H9 (cell line): ENCODE measurements around the gene ROR1. TPM values are rescaled to one million over a fixed set of nuclear protein-coding genes. Genes with fewer than 3 reads are reported as not detected.
A peak's percentile ranks its signal among the peaks of the same experiment; 100 is the strongest.

ENCODE experiments used
- DNase-seq: peaks from one replicate; pipeline ENCODE4 v3.0.0-alpha.2; 2017
- H2AFZ ChIP-seq: one replicate; pipeline ENCODE4 v1.6.1; 2013; ENCODE audit warnings: mild to moderate bottlenecking, low read length, control low read depth, moderate library complexity
- H2AK5ac ChIP-seq: 2 replicates; pipeline ENCODE4 v1.6.1; 2013; ENCODE audit warnings: low read length, control low read depth, mixed read lengths; ENCODE audit not compliant: insufficient read length
- H2BK120ac ChIP-seq: one replicate; pipeline ENCODE4 v1.6.1; 2013; ENCODE audit warnings: low read depth, mild to moderate bottlenecking, low read length, control low read depth, inconsistent platforms; ENCODE audit not compliant: poor library complexity, severe bottlenecking
- H2BK12ac ChIP-seq: 2 replicates; pipeline ENCODE4 v1.6.1; 2013; ENCODE audit warnings: low read length, control low read depth, mixed read lengths, low read depth; ENCODE audit not compliant: insufficient read length
- H2BK15ac ChIP-seq: 2 replicates; pipeline ENCODE4 v1.6.1; 2013; ENCODE audit warnings: low read depth, low read length, control low read depth
- H2BK20ac ChIP-seq: one replicate; pipeline ENCODE4 v1.6.1; 2013; ENCODE audit warnings: low read depth, mild to moderate bottlenecking, low read length, control low read depth, inconsistent platforms; ENCODE audit not compliant: poor library complexity, severe bottlenecking
- H2BK5ac ChIP-seq: 2 replicates; pipeline ENCODE4 v1.6.1; 2013; ENCODE audit warnings: low read length, control low read depth, mixed read lengths; ENCODE audit not compliant: insufficient read length
- H3K14ac ChIP-seq: 2 replicates; pipeline ENCODE4 v1.6.1; 2013; ENCODE audit warnings: low read length, control low read depth; ENCODE audit not compliant: insufficient read depth
- H3K18ac ChIP-seq: 2 replicates; pipeline ENCODE4 v1.6.1; 2013; ENCODE audit warnings: low read depth, mild to moderate bottlenecking, mixed read lengths, low read length, control low read depth; ENCODE audit not compliant: insufficient read length
- H3K23ac ChIP-seq: 2 replicates; pipeline ENCODE4 v1.6.1; 2013; ENCODE audit warnings: low read length, control low read depth, mixed read lengths, low read depth; ENCODE audit not compliant: insufficient read length
- H3K23me2 ChIP-seq: 2 replicates; pipeline ENCODE4 v1.6.1; 2013; ENCODE audit warnings: low read depth, mild to moderate bottlenecking, mixed read lengths, low read length, control low read depth; ENCODE audit not compliant: insufficient read length, poor library complexity, severe bottlenecking
- H3K27ac ChIP-seq: 2 replicates; pipeline ENCODE4 v1.5.1; 2013; ENCODE audit warnings: low read length, control low read depth, mixed read lengths, low read depth; ENCODE audit not compliant: insufficient read length
- H3K27me3 ChIP-seq: 2 replicates; pipeline ENCODE4 v1.6.1; 2013; ENCODE audit warnings: low read length, control low read depth, inconsistent platforms; ENCODE audit not compliant: insufficient read depth
- H3K4ac ChIP-seq: 2 replicates; pipeline ENCODE4 v1.6.1; 2013; ENCODE audit warnings: low read depth, mild to moderate bottlenecking, control low read depth, inconsistent platforms, low read length, moderate library complexity
- H3K4me1 ChIP-seq: 2 replicates; pipeline ENCODE4 v1.6.1; 2013; ENCODE audit warnings: low read length, control low read depth, inconsistent platforms; ENCODE audit not compliant: insufficient read depth
- H3K4me2 ChIP-seq: 2 replicates; pipeline ENCODE4 v1.6.1; 2013; ENCODE audit warnings: low read length, control low read depth, mixed read lengths; ENCODE audit not compliant: insufficient read length, insufficient read depth
- H3K56ac ChIP-seq: 2 replicates; pipeline ENCODE4 v1.6.1; 2013; ENCODE audit warnings: low read depth, mild to moderate bottlenecking, mixed read lengths, low read length, control low read depth; ENCODE audit not compliant: insufficient read length
- H3K79me1 ChIP-seq: 2 replicates; pipeline ENCODE4 v1.6.1; 2013; ENCODE audit warnings: low read depth, mild to moderate bottlenecking, moderate library complexity, low read length, control low read depth, inconsistent platforms; ENCODE audit not compliant: insufficient read depth, poor library complexity, severe bottlenecking
- H3K79me2 ChIP-seq: 2 replicates; pipeline ENCODE4 v1.6.1; 2013; ENCODE audit warnings: low read length, control low read depth, inconsistent platforms; ENCODE audit not compliant: insufficient read depth
- H3K9ac ChIP-seq: 2 replicates; pipeline ENCODE4 v1.6.1; 2013; ENCODE audit warnings: low read length, control low read depth, mixed read lengths; ENCODE audit not compliant: insufficient read length; ENCODE audit errors: extremely low read depth
- H3K9me3 ChIP-seq: one replicate; pipeline ENCODE4 v1.6.1; 2013; ENCODE audit warnings: low read depth, low read length, inconsistent platforms; ENCODE audit not compliant: control insufficient read depth
- H3T11ph ChIP-seq: one replicate; pipeline ENCODE4 v1.6.1; 2013; ENCODE audit warnings: mild to moderate bottlenecking, low read length, control low read depth, inconsistent platforms
- H4K20me1 ChIP-seq: one replicate; pipeline ENCODE4 v1.6.1; 2013; ENCODE audit not compliant: control insufficient read depth, insufficient read length, insufficient read depth
- H4K5ac ChIP-seq: 2 replicates; pipeline ENCODE4 v1.6.1; 2013; ENCODE audit warnings: low read depth, mild to moderate bottlenecking, mixed read lengths, low read length, control low read depth; ENCODE audit not compliant: insufficient read length
- H4K8ac ChIP-seq: replicated peaks from 2 replicates; pipeline ENCODE4 v1.6.1; 2013; ENCODE audit warnings: low read length, control low read depth, mixed read lengths, low read depth; ENCODE audit not compliant: insufficient read length
- H4K91ac ChIP-seq: 2 replicates; pipeline ENCODE4 v1.6.1; 2013; ENCODE audit warnings: low read depth, mild to moderate bottlenecking, moderate library complexity, mixed read lengths, low read length, control low read depth; ENCODE audit not compliant: insufficient read length
- H3K27ac Mint-ChIP-seq, 3 experiments: 2 replicates in 2 of 3; 3 replicates in 1 of 3; pipeline ENCODE4 v1.8.0; 2020 to 2021; ENCODE audit warnings: mixed read lengths in 3 of 3, mild to moderate bottlenecking in 1 of 3, moderate library complexity in 1 of 3
- H3K27me3 Mint-ChIP-seq: 2 replicates; pipeline ENCODE4 v1.8.0; 2021; ENCODE audit warnings: low read depth, mild to moderate bottlenecking, moderate library complexity, mixed read lengths
- H3K36me3 Mint-ChIP-seq, 3 experiments: 2 replicates in 2 of 3; 3 replicates in 1 of 3; pipeline ENCODE4 v1.8.0; 2020 to 2021; ENCODE audit warnings: low read depth in 3 of 3, mixed read lengths in 3 of 3; ENCODE audit not compliant: insufficient read depth in 1 of 3
- H3K4me1 Mint-ChIP-seq, 2 experiments: 2 replicates each; pipeline ENCODE4 v1.8.0; 2020; ENCODE audit warnings: mixed read lengths in 2 of 2
- H3K4me3 Mint-ChIP-seq, 2 experiments: 2 replicates in 1 of 2; 3 replicates in 1 of 2; pipeline ENCODE4 v1.8.0; 2020 to 2021; ENCODE audit warnings: mild to moderate bottlenecking in 2 of 2, mixed read lengths in 2 of 2, moderate library complexity in 1 of 2
- H3K9me3 Mint-ChIP-seq, 2 experiments: 2 replicates in 1 of 2; 3 replicates in 1 of 2; pipeline ENCODE4 v1.8.0; 2020; ENCODE audit warnings: mild to moderate bottlenecking in 2 of 2, mixed read lengths in 2 of 2, moderate library complexity in 1 of 2
- CTCF ChIP-seq: fragments of 200-600 bp; sonication (generic); conservative IDR thresholded peaks from 3 replicates; pipeline ENCODE4 v1.8.0; 2021; ENCODE audit warnings: antibody characterized with exemption, mild to moderate bottlenecking
- WGBS: extraction: QIAGEN DNeasy Blood & Tissue Kit; methylation state at CpG from one replicate; pipeline ENCODE4 v1.1.7; 2013; ENCODE audit warnings: missing lambda C conversion rate, low lambda C conversion rate, mixed read lengths; ENCODE audit not compliant: insufficient read length; ENCODE audit errors: extremely low coverage; 5-methylcytosine and 5-hydroxymethylcytosine counted together
- total RNA-seq: library from RNA; stranded (reverse); gene quantifications from 2 replicates; pipeline ENCODE4 v1.2.1, GENCODE V29; 2021

Gene ROR1
- total RNA-seq, 1 experiment from 2014 or later, result 75.9 TPM

DNA sequence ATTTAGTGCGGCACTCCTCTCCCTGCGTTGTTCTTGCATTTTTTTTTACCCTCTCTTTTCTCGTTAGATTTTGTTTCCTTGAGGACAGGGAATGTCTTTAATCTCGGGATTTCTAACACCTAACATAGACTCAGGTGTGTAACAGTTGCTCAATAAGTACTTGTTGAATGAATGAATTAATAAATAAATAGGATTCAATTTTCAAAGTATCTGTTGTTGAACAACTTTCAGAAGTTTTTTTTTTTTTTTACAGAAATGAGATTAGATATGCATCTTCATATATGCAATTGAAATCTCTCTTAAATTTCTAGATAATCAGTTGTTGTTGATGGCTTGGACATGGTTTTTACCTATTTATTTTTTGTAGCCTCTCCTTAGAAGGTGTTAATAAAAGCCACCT, 83.1 kb downstream of the ROR1 start:
- DNase-seq, result no peak
- H3K27me3 Mint-ChIP-seq, result no peaks in the 10 kb centered on the region
- H3K27ac Mint-ChIP-seq, result peak overlapping the region in 1 of 3 experiments; percentile 84; a peak in 2 of 7 replicates
- Histone ChIP-seq H2BK20ac (no peak overlapping the region), H3K27me3 (no peaks in the 10 kb centered on the region), H3K79me1 (peaks cover 12% of the 10 kb centered on the region), H3T11ph (no peak overlapping the region), H4K8ac (no peak overlapping the region), H2BK15ac (no peak overlapping the region), H3K9ac (no peak overlapping the region), H3K4me2 (no peak overlapping the region), H4K91ac (no peak overlapping the region), H3K23ac (no peak overlapping the region), H3K27ac (no peak overlapping the region), H3K56ac (no peak overlapping the region), H2BK12ac (no peak overlapping the region), H4K20me1 (no peaks in the 10 kb centered on the region), H4K5ac (no peak overlapping the region), H3K23me2 (no peaks in the 10 kb centered on the region), H3K4me1 (peaks cover 8% of the 10 kb centered on the region), H3K14ac (no peak overlapping the region), H2AFZ (no peak overlapping the region), H3K18ac (no peak overlapping the region), H3K9me3 (no peaks in the 10 kb centered on the region), H2AK5ac (no peak overlapping the region), H2BK120ac (no peak overlapping the region), H2BK5ac (no peak overlapping the region), H3K4ac (no peak overlapping the region), H3K79me2 (peaks cover 20% of the 10 kb centered on the region; the same call in 1 of the 2 replicates)
- no peak for TF ChIP-seq CTCF
- no peaks in the 10 kb centered on the region for H3K9me3 Mint-ChIP-seq
- no CpG with 5 or more reads among the region's 4 CpGs for WGBS
- peaks cover 3 to 13% (median 6%) of the 10 kb centered on the region in 3 experiments; a peak in 5 of 7 replicates for H3K36me3 Mint-ChIP-seq
- peaks cover 48 to 75% of the 10 kb centered on the region in 2 experiments for H3K4me1 Mint-ChIP-seq
- no peak overlapping the region for H3K4me3 Mint-ChIP-seq
